ENCODE data around the gene DNAH11.

Gene DNAH11

GRCh38 chr7:21778953-21779352, 236.1 kb downstream of the DNAH11 start:
- no peak overlapping the region for H3K4me3 ChIP-seq (ENCODE audit: low read depth, low read length)
- DNase-seq (ENCODE audit: low read depth) = no peak

GRCh38 chr7:21782996-21783395, 240.2 kb downstream of the DNAH11 start:
- DNase-seq (ENCODE audit: low read depth) = no peak
- no peak for TF ChIP-seq CTCF (IDR thresholded peaks at IDR 0.05; ENCODE audit: low read depth, low read length, missing control alignments)
- no peak overlapping the region for H3K4me3 ChIP-seq (ENCODE audit: low read depth, low read length)

More at GRCh38 chr7:21778953-21779352, 236.1 kb downstream of the DNAH11 start:
- no peak for TF ChIP-seq CTCF (IDR thresholded peaks at IDR 0.05; ENCODE audit: low read depth, low read length, missing control alignments)

- no peak for DNase-seq (ENCODE audit: low read depth)
- H3K4me3 ChIP-seq (ENCODE audit: low read depth, low read length) = no peak overlapping the region
- TF ChIP-seq CTCF (IDR thresholded peaks at IDR 0.05; ENCODE audit: low read depth, low read length, missing control alignments) = no peak
Measured at GRCh38 chr7:21784989-21785388, 242.2 kb downstream of the DNAH11 start.

- no peak for TF ChIP-seq CTCF (IDR thresholded peaks at IDR 0.05; ENCODE audit: low read depth, low read length, missing control alignments)
- no peak overlapping the region for H3K4me3 ChIP-seq (ENCODE audit: low read depth, low read length)
- DNase-seq (ENCODE audit: low read depth) = no peak
Measured at GRCh38 chr7:21805791-21806190, 263.0 kb downstream of the DNAH11 start.

GRCh38 chr7:21806388-21806787, 263.5 kb downstream of the DNAH11 start:
- no peak for DNase-seq (ENCODE audit: low read depth)
- no peak for TF ChIP-seq CTCF (IDR thresholded peaks at IDR 0.05; ENCODE audit: low read depth, low read length, missing control alignments)
- no peak overlapping the region for H3K4me3 ChIP-seq (ENCODE audit: low read depth, low read length)

GRCh38 chr7:21819048-21819447, 276.2 kb downstream of the DNAH11 start:
- no peak overlapping the region for H3K4me3 ChIP-seq (ENCODE audit: low read depth, low read length)
- no peak for TF ChIP-seq CTCF (IDR thresholded peaks at IDR 0.05; ENCODE audit: low read depth, low read length, missing control alignments)
- no peak for DNase-seq (ENCODE audit: low read depth)

GRCh38 chr7:21828841-21829240, 286.0 kb downstream of the DNAH11 start:
- no peak for DNase-seq (ENCODE audit: low read depth)
- H3K4me3 ChIP-seq (ENCODE audit: low read depth, low read length) = no peak overlapping the region
- no peak for TF ChIP-seq CTCF (IDR thresholded peaks at IDR 0.05; ENCODE audit: low read depth, low read length, missing control alignments)
